Natural killer cell treated with Interleukin-12 subunit alpha and Interleukin-12 subunit beta and Interleukin-15 and Interleukin-18, amount 100 ng/mL, for 72 hours (primary cell): ENCODE measurements around the gene CELF2. TPM values are rescaled to one million over a fixed set of nuclear protein-coding genes. Genes with fewer than 3 reads are reported as not detected.

ENCODE experiments used
- ATAC-seq, 2 donors: fragments of 150-1000 bp; cut with Tn5 transposase in 1 of 2; sonication (Bioruptor Pico), chemical (Tn5 transposase) in 1 of 2; 2 replicates each; pipeline ENCODE4 v1.10.0; 2021
- DNase-seq: peaks from one replicate; pipeline ENCODE4 v3.0.0; 2022; ENCODE audit warnings: low spot score
- H3K27ac Mint-ChIP-seq, 2 donors: 1 replicate in 1 of 2; 2 replicates in 1 of 2; pipeline ENCODE4 v1.8.0; 2022; ENCODE audit warnings: mixed read lengths in 2 of 2, mild to moderate bottlenecking in 1 of 2, moderate library complexity in 1 of 2
- H3K27me3 Mint-ChIP-seq, 2 donors: 1 replicate in 1 of 2; 2 replicates in 1 of 2; pipeline ENCODE4 v1.8.0; 2022; ENCODE audit warnings: mixed read lengths in 2 of 2
- H3K36me3 Mint-ChIP-seq: one replicate; pipeline ENCODE4 v1.8.0; 2022; ENCODE audit warnings: mixed read lengths
- H3K4me1 Mint-ChIP-seq, 2 donors: 1 replicate in 1 of 2; 2 replicates in 1 of 2; pipeline ENCODE4 v1.8.0; 2022; ENCODE audit warnings: low read depth in 2 of 2, mixed read lengths in 2 of 2, mild to moderate bottlenecking in 1 of 2
- H3K4me3 Mint-ChIP-seq: one replicate; pipeline ENCODE4 v1.8.0; 2022; ENCODE audit warnings: mixed read lengths
- H3K9me3 Mint-ChIP-seq: 2 replicates; pipeline ENCODE4 v1.8.0; 2022; ENCODE audit warnings: mixed read lengths
- total RNA-seq, 2 donors: library from RNA; stranded (reverse); gene quantifications; one replicate each; pipeline ENCODE4 v1.2.3, GENCODE V29; 2022

Gene CELF2
- total RNA-seq, 2 donors from 2014 or later = 185 to 208 TPM

- ATAC-seq (no peak), DNase-seq (no peak)
- H3K27me3 Mint-ChIP-seq = peaks cover 8 to 18% of the 10 kb centered on the region in 2 donors
- no peak overlapping the region for H3K27ac Mint-ChIP-seq
- no peaks in the 10 kb centered on the region for H3K4me1 Mint-ChIP-seq
- no peak overlapping the region for H3K4me3 Mint-ChIP-seq
- H3K36me3 Mint-ChIP-seq = no peaks in the 10 kb centered on the region
- no peaks in the 10 kb centered on the region for H3K9me3 Mint-ChIP-seq
Measured at GRCh38 chr10:11068861-11069633, 51.4 kb downstream of the CELF2 start.

GRCh38 chr10:11073410-11073809 is 55.7 kb downstream of the CELF2 start:
- Mint-ChIP-seq H3K4me1 (peaks cover 2 to 8% of the 10 kb centered on the region in 2 donors), H3K27ac (no peak overlapping the region), H3K36me3 (no peaks in the 10 kb centered on the region), H3K4me3 (no peak overlapping the region), H3K27me3 (peaks cover 21 to 34% of the 10 kb centered on the region in 2 donors), H3K9me3 (no peaks in the 10 kb centered on the region)
- DNase-seq (no peak), ATAC-seq (no peak)

- H3K27me3 Mint-ChIP-seq = peaks cover 16 to 25% of the 10 kb centered on the region in 2 donors
- H3K4me3 Mint-ChIP-seq = no peak overlapping the region
- DNase-seq = no peak
- H3K36me3 Mint-ChIP-seq = no peaks in the 10 kb centered on the region
- H3K4me1 Mint-ChIP-seq = peaks cover 2 to 8% of the 10 kb centered on the region in 2 donors
- no peak overlapping the region for H3K27ac Mint-ChIP-seq
- no peak for ATAC-seq
- no peaks in the 10 kb centered on the region for H3K9me3 Mint-ChIP-seq
Measured at GRCh38 chr10:11074536-11075267, 57.0 kb downstream of the CELF2 start.

GRCh38 chr10:11076221-11076620 is 58.5 kb downstream of the CELF2 start:
- Mint-ChIP-seq H3K9me3 (no peaks in the 10 kb centered on the region), H3K27ac (no peak overlapping the region), H3K27me3 (peaks cover 16% of the 10 kb centered on the region in 2 donors), H3K4me1 (peaks cover 2 to 8% of the 10 kb centered on the region in 2 donors), H3K36me3 (no peaks in the 10 kb centered on the region), H3K4me3 (no peak overlapping the region)
- DNase-seq (no peak), ATAC-seq (no peak)

- no peak for DNase-seq
Measured at GRCh38 chr10:11080564-11080984, 62.9 kb downstream of the CELF2 start.

GRCh38 chr10:11081408-11081807 is 63.7 kb downstream of the CELF2 start:
- no peak for ATAC-seq
- Mint-ChIP-seq H3K36me3 (no peaks in the 10 kb centered on the region), H3K27me3 (peaks cover 0 to 9% of the 10 kb centered on the region in 2 donors), H3K27ac (no peak overlapping the region), H3K4me3 (no peak overlapping the region), H3K4me1 (no peaks in the 10 kb centered on the region), H3K9me3 (no peaks in the 10 kb centered on the region)
- no peak for DNase-seq

More at GRCh38 chr10:11080564-11080984, 62.9 kb downstream of the CELF2 start:
- H3K27me3 Mint-ChIP-seq = peaks cover 4 to 9% of the 10 kb centered on the region in 2 donors
- ATAC-seq = no peak
- no peaks in the 10 kb centered on the region for H3K4me1 Mint-ChIP-seq
- H3K9me3 Mint-ChIP-seq = no peaks in the 10 kb centered on the region
- no peak overlapping the region for H3K27ac Mint-ChIP-seq
- H3K4me3 Mint-ChIP-seq = no peak overlapping the region
- H3K36me3 Mint-ChIP-seq = no peaks in the 10 kb centered on the region

- Mint-ChIP-seq H3K27me3 (peaks cover 0 to 4% of the 10 kb centered on the region in 2 donors), H3K4me1 (no peaks in the 10 kb centered on the region), H3K4me3 (no peak overlapping the region), H3K9me3 (no peaks in the 10 kb centered on the region), H3K36me3 (no peaks in the 10 kb centered on the region), H3K27ac (no peak overlapping the region)
- ATAC-seq (no peak), DNase-seq (no peak)
Measured at GRCh38 chr10:11082526-11082925, 64.9 kb downstream of the CELF2 start.

- Mint-ChIP-seq H3K4me3 (no peak overlapping the region), H3K27ac (no peak overlapping the region), H3K9me3 (no peaks in the 10 kb centered on the region)
Measured at GRCh38 chr10:11083051-11083450, 65.4 kb downstream of the CELF2 start.

GRCh38 chr10:11085545-11085944 is 67.9 kb downstream of the CELF2 start:
- Mint-ChIP-seq H3K36me3 (no peaks in the 10 kb centered on the region), H3K4me1 (no peaks in the 10 kb centered on the region), H3K4me3 (no peak overlapping the region), H3K9me3 (no peaks in the 10 kb centered on the region), H3K27ac (no peak overlapping the region), H3K27me3 (no peaks in the 10 kb centered on the region)
- no peak for DNase-seq
- no peak for ATAC-seq

More at GRCh38 chr10:11083051-11083450, 65.4 kb downstream of the CELF2 start:
- Mint-ChIP-seq H3K4me1 (no peaks in the 10 kb centered on the region), H3K27me3 (peaks cover 0 to 4% of the 10 kb centered on the region in 2 donors), H3K36me3 (no peaks in the 10 kb centered on the region)
- ATAC-seq (no peak), DNase-seq (no peak)

GRCh38 chr10:11086177-11086840 is 68.6 kb downstream of the CELF2 start:
- no peaks in the 10 kb centered on the region for H3K9me3 Mint-ChIP-seq
- H3K4me1 Mint-ChIP-seq = peaks cover 0 to under 1% of the 10 kb centered on the region in 2 donors
- H3K27ac Mint-ChIP-seq = no peak overlapping the region
- ATAC-seq (no peak), DNase-seq (no peak)
- H3K36me3 Mint-ChIP-seq = no peaks in the 10 kb centered on the region
- no peaks in the 10 kb centered on the region for H3K27me3 Mint-ChIP-seq
- no peak overlapping the region for H3K4me3 Mint-ChIP-seq

- no peaks in the 10 kb centered on the region for H3K9me3 Mint-ChIP-seq
- no peak overlapping the region for H3K4me3 Mint-ChIP-seq
- no peak for DNase-seq
- no peaks in the 10 kb centered on the region for H3K27me3 Mint-ChIP-seq
- H3K27ac Mint-ChIP-seq = no peak overlapping the region
- ATAC-seq = no peak
- H3K4me1 Mint-ChIP-seq = peaks cover 0 to 11% of the 10 kb centered on the region in 2 donors
- H3K36me3 Mint-ChIP-seq = no peaks in the 10 kb centered on the region
Measured at GRCh38 chr10:11087372-11087771, 69.7 kb downstream of the CELF2 start.

GRCh38 chr10:11088709-11089108 is 71.0 kb downstream of the CELF2 start:
- DNase-seq (no peak), ATAC-seq (no peak)
- H3K4me1 Mint-ChIP-seq = peaks cover 0 to 12% of the 10 kb centered on the region in 2 donors

GRCh38 chr10:11089272-11089671 is 71.6 kb downstream of the CELF2 start:
- no peaks in the 10 kb centered on the region for H3K36me3 Mint-ChIP-seq
- H3K27ac Mint-ChIP-seq = no peak overlapping the region
- H3K4me3 Mint-ChIP-seq = no peak overlapping the region
- peaks cover 0 to 12% of the 10 kb centered on the region in 2 donors for H3K4me1 Mint-ChIP-seq
- no peaks in the 10 kb centered on the region for H3K9me3 Mint-ChIP-seq
- ATAC-seq (no peak), DNase-seq (no peak)
- H3K27me3 Mint-ChIP-seq = no peaks in the 10 kb centered on the region

More at GRCh38 chr10:11088709-11089108, 71.0 kb downstream of the CELF2 start:
- no peaks in the 10 kb centered on the region for H3K27me3 Mint-ChIP-seq
- no peaks in the 10 kb centered on the region for H3K36me3 Mint-ChIP-seq
- no peak overlapping the region for H3K27ac Mint-ChIP-seq
- no peak overlapping the region for H3K4me3 Mint-ChIP-seq
- no peaks in the 10 kb centered on the region for H3K9me3 Mint-ChIP-seq
